ENCODE data around the gene SNTB2. TPM values are rescaled to one million over a fixed set of nuclear protein-coding genes. Genes with fewer than 3 reads are reported as not detected.
A peak's percentile ranks its signal among the peaks of the same experiment; 100 is the strongest.

SNTB2 gene
- total and polyA plus RNA-seq, 2 of the 13 experiments (the other 11 are each of a cell fraction or from before 2014, with no cell fraction given) = 11.5 to 19.2 TPM

DNA sequence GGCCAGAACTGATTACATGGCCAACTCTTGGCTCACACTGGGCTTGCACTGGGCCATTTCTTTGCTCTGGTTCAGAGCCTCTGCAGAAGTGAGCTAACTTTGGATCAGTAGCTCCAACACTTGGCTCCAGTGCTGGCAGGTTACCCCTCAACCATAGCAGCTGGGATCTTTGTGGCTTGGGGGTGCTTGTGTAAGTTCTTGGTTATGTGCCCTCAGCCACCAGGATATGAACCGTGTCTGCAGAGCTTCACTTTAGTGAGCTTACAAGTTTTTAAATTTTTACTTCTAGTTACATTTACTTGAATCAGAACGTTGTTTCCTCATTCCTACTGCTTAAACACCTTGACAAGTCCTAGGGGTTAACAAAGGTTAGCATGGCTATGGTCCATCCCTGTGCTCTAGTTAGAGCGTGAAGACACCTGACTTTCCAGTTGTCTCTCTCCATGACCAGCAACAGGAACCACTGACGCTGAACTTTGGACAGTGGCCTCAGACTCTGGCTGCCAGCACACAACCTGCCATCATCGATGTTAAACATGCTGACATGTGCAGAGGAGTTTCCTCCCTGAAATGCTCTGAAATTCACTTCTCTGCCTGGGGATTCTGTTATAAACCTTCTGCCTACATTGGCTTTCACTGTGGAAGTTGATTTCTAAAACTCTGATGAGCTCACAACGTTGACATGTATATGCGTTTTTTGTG, 139.4 kb downstream of the SNTB2 start (continued):
- TF ChIP-seq ZNF558 (CRISPR knock-in tag; IDR thresholded peaks at IDR 0.05; ENCODE audit: borderline replicate concordance) (no peak), BCL6 (CRISPR knock-in tag; IDR thresholded peaks at IDR 0.05) (0 out of 2 replicates have a peak, but pooled peaks have one; percentile 15), KLF11 (CRISPR knock-in tag; IDR thresholded peaks at IDR 0.05) (no peak), RBM22 (optimal IDR thresholded peaks at IDR 0.05; ENCODE audit: low read length) (peak; percentile 90), ZNF10 (CRISPR knock-in tag; IDR thresholded peaks at IDR 0.05; ENCODE audit: borderline replicate concordance, low read depth) (no peak), DMAP1 (CRISPR knock-in tag; IDR thresholded peaks at IDR 0.05) (peak; percentile 88), ETV6 (CRISPR knock-in tag; conservative IDR thresholded peaks at IDR 0.05) (no peak), ZNF589 (CRISPR knock-in tag; conservative IDR thresholded peaks at IDR 0.05) (no peak), MED8 (CRISPR knock-in tag; IDR thresholded peaks at IDR 0.05; ENCODE audit: insufficient replicate concordance) (no peak), HMGA1 (CRISPR knock-in tag; conservative IDR thresholded peaks at IDR 0.05) (no peak), ATRX (CRISPR knock-in tag; IDR thresholded peaks at IDR 0.05; ENCODE audit: borderline replicate concordance) (no peak), CENPT (CRISPR knock-in tag; IDR thresholded peaks at IDR 0.05; ENCODE audit: low read depth) (no peak), TMF1 (CRISPR knock-in tag; IDR thresholded peaks at IDR 0.05; ENCODE audit: low read depth) (no peak), ZEB1 (IDR thresholded peaks at IDR 0.05; ENCODE audit: insufficient replicate concordance, low read depth) (peak; percentile 10), POGK (CRISPR knock-in tag; conservative IDR thresholded peaks at IDR 0.05) (no peak), TEF (CRISPR knock-in tag; IDR thresholded peaks at IDR 0.05) (no peak), ZSCAN31 (CRISPR knock-in tag; IDR thresholded peaks at IDR 0.05; ENCODE audit: low read depth) (0 out of 2 replicates have a peak, but pooled peaks have one; percentile 48), CCDC6 (CRISPR knock-in tag; IDR thresholded peaks at IDR 0.05) (peak; percentile 44; the same call in 1 of the 2 replicates), TOPORS (CRISPR knock-in tag; IDR thresholded peaks at IDR 0.05) (no peak), SETDB1 (CRISPR knock-in tag; IDR thresholded peaks at IDR 0.05; ENCODE audit: borderline replicate concordance) (no peak), MIER3 (CRISPR knock-in tag; IDR thresholded peaks at IDR 0.05; ENCODE audit: borderline replicate concordance) (peak; percentile 83; the same call in 1 of the 2 replicates), AHR (CRISPR knock-in tag; IDR thresholded peaks at IDR 0.05) (0 out of 2 replicates have a peak, but pooled peaks have one; percentile 30), KAT8 (CRISPR knock-in tag; IDR thresholded peaks at IDR 0.05) (peak; percentile 54), ATF4 (CRISPR knock-in tag; IDR thresholded peaks at IDR 0.05) (peak in 1 of 2 experiments; percentile 69; a peak in 1 of 4 replicates)
- TF ChIP-seq, protein P1, sequence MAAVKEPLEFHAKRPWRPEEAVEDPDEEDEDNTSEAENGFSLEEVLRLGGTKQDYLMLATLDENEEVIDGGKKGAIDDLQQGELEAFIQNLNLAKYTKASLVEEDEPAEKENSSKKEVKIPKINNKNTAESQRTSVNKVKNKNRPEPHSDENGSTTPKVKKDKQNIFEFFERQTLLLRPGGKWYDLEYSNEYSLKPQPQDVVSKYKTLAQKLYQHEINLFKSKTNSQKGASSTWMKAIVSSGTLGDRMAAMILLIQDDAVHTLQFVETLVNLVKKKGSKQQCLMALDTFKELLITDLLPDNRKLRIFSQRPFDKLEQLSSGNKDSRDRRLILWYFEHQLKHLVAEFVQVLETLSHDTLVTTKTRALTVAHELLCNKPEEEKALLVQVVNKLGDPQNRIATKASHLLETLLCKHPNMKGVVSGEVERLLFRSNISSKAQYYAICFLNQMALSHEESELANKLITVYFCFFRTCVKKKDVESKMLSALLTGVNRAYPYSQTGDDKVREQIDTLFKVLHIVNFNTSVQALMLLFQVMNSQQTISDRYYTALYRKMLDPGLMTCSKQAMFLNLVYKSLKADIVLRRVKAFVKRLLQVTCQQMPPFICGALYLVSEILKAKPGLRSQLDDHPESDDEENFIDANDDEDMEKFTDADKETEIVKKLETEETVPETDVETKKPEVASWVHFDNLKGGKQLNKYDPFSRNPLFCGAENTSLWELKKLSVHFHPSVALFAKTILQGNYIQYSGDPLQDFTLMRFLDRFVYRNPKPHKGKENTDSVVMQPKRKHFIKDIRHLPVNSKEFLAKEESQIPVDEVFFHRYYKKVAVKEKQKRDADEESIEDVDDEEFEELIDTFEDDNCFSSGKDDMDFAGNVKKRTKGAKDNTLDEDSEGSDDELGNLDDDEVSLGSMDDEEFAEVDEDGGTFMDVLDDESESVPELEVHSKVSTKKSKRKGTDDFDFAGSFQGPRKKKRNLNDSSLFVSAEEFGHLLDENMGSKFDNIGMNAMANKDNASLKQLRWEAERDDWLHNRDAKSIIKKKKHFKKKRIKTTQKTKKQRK (IDR thresholded peaks at IDR 0.05; ENCODE audit: low read length) = no peak
